ENCODE data around the gene ELF5.

The ELF5 gene

GRCh38 chr11:34431979-34432378 is 81.6 kb downstream of the ELF5 start:
- TF ChIP-seq FOXP2 (optimal IDR thresholded peaks at IDR 0.05; ENCODE audit: borderline replicate concordance, extremely low read depth, extremely low read length, insufficient read depth) (no peak), SIN3A (IDR thresholded peaks at IDR 0.05; ENCODE audit: borderline replicate concordance, insufficient read depth, low read length) (no peak), REST (IDR thresholded peaks at IDR 0.05; ENCODE audit: insufficient read depth in 1 of 2, low read depth in 2 of 2, low read length in 2 of 2) (no peak), POLR2AphosphoS5 (IDR thresholded peaks at IDR 0.05; ENCODE audit: low read depth, low read length) (no peak), TAF1 (IDR thresholded peaks at IDR 0.05; ENCODE audit: borderline replicate concordance, insufficient read depth, low read length) (no peak)

All from PFSK-1 (cell line).